Thyroid gland (tissue), 4 donors: Measurements from ENCODE around the gene EIF2B4. TPM values are rescaled to one million over a fixed set of nuclear protein-coding genes. Genes with fewer than 3 reads are reported as not detected.
A peak's percentile ranks its signal among the peaks of the same experiment; 100 is the strongest.

Experiments used
- DNase-seq, 2 donors: peaks; one replicate each; pipeline ENCODE4 v3.0.0-alpha.2; 2019
- H3K27ac ChIP-seq, 3 donors: fragments of 200-600 bp; sonication (generic); 1 replicate in 2 of 3; 2 replicates in 1 of 3; pipeline ENCODE4 v1.5.1; 2016 to 2019; ENCODE audit warnings: mild to moderate bottlenecking in 1 of 3, moderate library complexity in 1 of 3
- H3K27me3 ChIP-seq: fragments of 200-600 bp; sonication (generic); one replicate; pipeline ENCODE4 v1.5.1; 2019
- H3K36me3 ChIP-seq, 2 donors: fragments of 200-600 bp; sonication (generic); one replicate each; pipeline ENCODE4 v1.5.1; 2016 to 2019
- H3K4me1 ChIP-seq, 2 donors: fragments of 200-600 bp; sonication (generic); one replicate each; pipeline ENCODE4 v1.5.1; 2017 to 2019
- H3K4me3 ChIP-seq, 3 donors: fragments of 200-600 bp; sonication (generic); replicated peaks in 1 of 3; 1 replicate in 2 of 3; 2 replicates in 1 of 3; pipeline ENCODE4 v1.5.1; 2016; ENCODE audit warnings: mild to moderate bottlenecking in 1 of 3
- H3K9me3 ChIP-seq: fragments of 200-600 bp; sonication (generic); one replicate; pipeline ENCODE4 v1.5.1; 2017
- POLR2A ChIP-seq, 2 donors: fragments of 450-650 bp; IDR thresholded peaks; one replicate each; pipeline ENCODE4 v1.6.1; 2017; ENCODE audit warnings: antibody characterized with exemption in 2 of 2, mild to moderate bottlenecking in 2 of 2, moderate library complexity in 1 of 2
- WGBS, 2 donors: methylation state at CpG; one replicate each; pipeline ENCODE4 v1.1.5; 2017; 5-methylcytosine and 5-hydroxymethylcytosine counted together
- intact Hi-C: fragments of 100-400 bp; cut with DNase I; formaldehyde crosslinking; loops from one replicate; pipeline ENCODE4 v1.15.1; 2023
- total RNA-seq, 4 donors: library from RNA; depleted of rRNA; stranded (reverse); fragments of >200 nt; gene quantifications; one replicate each; pipeline ENCODE4 v1.2.3, GENCODE V29; 2016
- TF ChIP-seq, protein P1 (sequence below), 6 experiments: fragments of 200-600 bp in 3 of 6; fragments of 450-650 bp in 3 of 6; sonication (generic) in 3 of 6; IDR thresholded peaks; one replicate each; pipeline ENCODE4 v1.5.1; 2016 to 2019; ENCODE audit warnings: antibody characterized with exemption in 6 of 6, mild to moderate bottlenecking in 2 of 6, inconsistent platforms in 1 of 6, moderate library complexity in 1 of 6

Gene EIF2B4
- total RNA-seq, 4 donors from 2014 or later, result 34.7 to 44.0 (median 38.6) TPM

DNA sequence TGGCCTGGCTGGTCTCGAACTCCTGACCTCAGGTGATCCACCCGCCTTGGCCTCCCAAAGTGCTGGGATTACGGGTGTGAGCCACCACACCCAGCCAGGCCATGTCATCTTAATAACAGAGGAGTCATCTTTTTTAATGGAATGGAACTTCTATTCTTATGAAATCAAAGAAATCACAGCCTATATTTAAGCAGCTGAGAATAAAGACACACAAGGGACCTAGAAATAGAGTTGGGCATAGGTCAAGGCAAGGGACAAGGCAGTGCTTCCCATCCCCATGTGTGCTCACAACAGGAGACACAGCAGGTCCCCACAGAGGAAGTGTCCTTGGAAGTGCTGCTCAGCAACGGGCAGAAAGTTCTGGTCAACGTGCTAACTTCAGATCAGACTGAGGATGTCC is 3.4 kb upstream of the EIF2B4 start:
- intact Hi-C loops, result no loop called here
- TF ChIP-seq, protein P1, sequence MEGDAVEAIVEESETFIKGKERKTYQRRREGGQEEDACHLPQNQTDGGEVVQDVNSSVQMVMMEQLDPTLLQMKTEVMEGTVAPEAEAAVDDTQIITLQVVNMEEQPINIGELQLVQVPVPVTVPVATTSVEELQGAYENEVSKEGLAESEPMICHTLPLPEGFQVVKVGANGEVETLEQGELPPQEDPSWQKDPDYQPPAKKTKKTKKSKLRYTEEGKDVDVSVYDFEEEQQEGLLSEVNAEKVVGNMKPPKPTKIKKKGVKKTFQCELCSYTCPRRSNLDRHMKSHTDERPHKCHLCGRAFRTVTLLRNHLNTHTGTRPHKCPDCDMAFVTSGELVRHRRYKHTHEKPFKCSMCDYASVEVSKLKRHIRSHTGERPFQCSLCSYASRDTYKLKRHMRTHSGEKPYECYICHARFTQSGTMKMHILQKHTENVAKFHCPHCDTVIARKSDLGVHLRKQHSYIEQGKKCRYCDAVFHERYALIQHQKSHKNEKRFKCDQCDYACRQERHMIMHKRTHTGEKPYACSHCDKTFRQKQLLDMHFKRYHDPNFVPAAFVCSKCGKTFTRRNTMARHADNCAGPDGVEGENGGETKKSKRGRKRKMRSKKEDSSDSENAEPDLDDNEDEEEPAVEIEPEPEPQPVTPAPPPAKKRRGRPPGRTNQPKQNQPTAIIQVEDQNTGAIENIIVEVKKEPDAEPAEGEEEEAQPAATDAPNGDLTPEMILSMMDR (IDR thresholded peaks at IDR 0.05), result no peak
- no peak for TF ChIP-seq POLR2A (IDR thresholded peaks at IDR 0.05)
- no peaks in the 10 kb centered on the region for H3K27me3 ChIP-seq
- DNase-seq, result no peak
- no peaks in the 10 kb centered on the region for H3K9me3 ChIP-seq
- WGBS, 2 donors, result 87 to 96% methylated on average over 5 of the region's 5 CpGs
- peaks cover 18 to 30% of the 10 kb centered on the region in 2 donors for H3K4me1 ChIP-seq
- no peak overlapping the region for H3K4me3 ChIP-seq
- peaks cover 49 to 52% of the 10 kb centered on the region in 2 donors for H3K36me3 ChIP-seq
- H3K27ac ChIP-seq, result no peak overlapping the region

DNA sequence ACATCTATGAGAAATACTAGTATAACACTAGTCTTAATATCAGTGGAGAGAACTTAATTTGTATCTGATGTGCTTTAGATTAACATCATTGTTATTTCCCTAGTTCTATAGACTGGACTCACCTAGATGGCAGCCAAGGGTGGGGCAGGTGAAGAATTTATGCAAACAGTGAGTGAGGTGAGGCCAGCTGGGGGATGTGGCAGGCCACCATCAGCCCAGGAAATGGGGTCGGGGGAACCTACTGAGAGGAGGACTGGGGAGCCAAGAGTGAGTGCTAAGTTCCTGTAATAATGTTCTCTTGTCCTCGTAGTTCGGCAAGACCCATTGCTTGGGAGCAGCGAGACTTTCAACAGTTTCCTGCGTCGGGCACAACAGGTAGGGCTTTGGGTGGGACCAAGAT is 2.8 kb upstream of the EIF2B4 start:
- TF ChIP-seq POLR2A (IDR thresholded peaks at IDR 0.05), result no peak
- TF ChIP-seq, protein P1 (IDR thresholded peaks at IDR 0.05), result no peak
- 83 to 96% methylated on average over 6 of the region's 6 CpGs for WGBS, 2 donors
- Histone ChIP-seq H3K9me3 (no peaks in the 10 kb centered on the region), H3K27me3 (no peaks in the 10 kb centered on the region), H3K4me1 (peaks cover 18 to 26% of the 10 kb centered on the region in 2 donors), H3K36me3 (peaks cover 52 to 54% of the 10 kb centered on the region in 2 donors), H3K27ac (no peak overlapping the region), H3K4me3 (no peak overlapping the region)
- DNase-seq, result no peak
- intact Hi-C loops, result no loop called here

DNA sequence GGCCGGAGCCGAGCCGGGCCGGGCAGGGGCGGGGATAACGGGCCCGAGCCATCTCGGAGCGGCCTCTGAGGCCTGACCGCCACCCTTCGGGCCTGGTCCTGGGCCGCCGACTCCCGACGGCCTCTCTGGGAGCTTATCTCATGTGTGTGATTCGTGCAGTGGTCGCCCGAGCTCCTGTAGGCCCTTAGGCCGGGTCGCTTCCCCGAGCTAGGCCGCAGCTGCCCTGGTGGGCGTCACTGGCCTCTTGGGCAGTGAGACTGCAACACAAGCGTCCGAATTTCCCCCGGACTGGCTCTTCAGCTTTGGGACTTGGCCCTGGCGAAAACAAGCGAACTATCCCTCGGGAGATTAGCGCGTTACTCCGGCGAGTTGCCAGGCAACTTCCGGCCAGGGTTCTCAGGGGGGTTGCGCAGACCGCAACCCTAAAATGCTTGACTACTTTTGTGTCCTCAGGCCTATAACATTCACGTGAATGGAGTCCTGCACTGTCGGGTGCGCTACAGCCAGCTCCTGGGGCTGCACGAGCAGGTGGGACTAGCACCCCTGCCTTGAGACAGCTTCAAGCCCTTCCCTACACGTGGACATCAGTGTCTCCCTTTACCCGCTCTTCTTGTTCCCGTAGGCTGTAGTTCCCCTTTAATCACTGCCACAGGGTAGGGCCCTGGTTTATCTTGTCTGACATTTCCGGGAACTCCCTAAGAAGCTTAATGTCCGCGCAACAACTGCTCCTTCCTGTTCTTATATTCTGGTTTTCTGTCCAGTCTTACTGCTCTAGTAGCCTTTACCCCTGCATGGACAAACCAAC is 880 bp upstream of the EIF2B4 start:
- peaks cover 50 to 55% of the 10 kb centered on the region in 2 donors for H3K36me3 ChIP-seq
- H3K4me1 ChIP-seq, result peaks cover 18 to 25% of the 10 kb centered on the region in 2 donors
- TF ChIP-seq, protein P1 (IDR thresholded peaks at IDR 0.05), result no peak
- TF ChIP-seq POLR2A (IDR thresholded peaks at IDR 0.05), result no peak
- H3K27me3 ChIP-seq, result no peaks in the 10 kb centered on the region
- peak in 1 of 2 donors; percentile 65 for DNase-seq
- peak overlapping the region; percentile 48 to 94 (median 81) for H3K4me3 ChIP-seq
- H3K9me3 ChIP-seq, result no peaks in the 10 kb centered on the region
- peak overlapping the region; percentile 24 to 83 (median 82) for H3K27ac ChIP-seq
- intact Hi-C loops, result loop anchor here (2.0 kb wide), 1 partner anchor 14 kb away; the partner anchor contains the start of gene GTF3C2
- 1 to 4% methylated on average over 7 to 23 of the region's 46 CpGs for WGBS, 2 donors

- TF ChIP-seq POLR2A (IDR thresholded peaks at IDR 0.05), result no peak
- TF ChIP-seq, protein P1 (IDR thresholded peaks at IDR 0.05), result no peak
- Histone ChIP-seq H3K27ac (peak overlapping the region; percentile 73 to 83 (median 75)), H3K27me3 (no peaks in the 10 kb centered on the region), H3K36me3 (peaks cover 50% of the 10 kb centered on the region in 2 donors), H3K9me3 (no peaks in the 10 kb centered on the region), H3K4me1 (peaks cover 18 to 25% of the 10 kb centered on the region in 2 donors), H3K4me3 (peak overlapping the region; percentile 81 to 94 (median 86))
- intact Hi-C loops, result loop anchor here (2.0 to 5.0 kb wide), 2 partner anchors 13 to 43 kb away; partner anchors contain the start of gene GTF3C2
- peak; percentile 78 to 79 for DNase-seq
- 3 to 5% methylated on average over 6 to 13 of the region's 18 CpGs for WGBS, 2 donors
These were observed 590 bp downstream of the EIF2B4 start for GRCh38 chr2:27369471-27370025.

- no peaks in the 10 kb centered on the region for H3K27me3 ChIP-seq
- intact Hi-C loops, result no loop called here
- no peak overlapping the region for H3K27ac ChIP-seq
- H3K4me1 ChIP-seq, result peaks cover 2 to 5% of the 10 kb centered on the region in 2 donors
- H3K4me3 ChIP-seq, result no peak overlapping the region
- no peak for DNase-seq
- H3K9me3 ChIP-seq, result no peaks in the 10 kb centered on the region
- TF ChIP-seq POLR2A (IDR thresholded peaks at IDR 0.05), result no peak
- TF ChIP-seq, protein P1 (IDR thresholded peaks at IDR 0.05), result no peak
- WGBS, 2 donors, result 86 to 96% methylated on average over 2 of the region's 2 CpGs
- peaks cover 39 to 45% of the 10 kb centered on the region in 2 donors for H3K36me3 ChIP-seq
These were observed 6.2 kb downstream of the EIF2B4 start for GRCh38 chr2:27363933-27364332.
